Naive thymus-derived CD4-positive, alpha-beta T cell (primary cell): ENCODE measurements around the gene ITGB4. TPM values are rescaled to one million over a fixed set of nuclear protein-coding genes. Genes with fewer than 3 reads are reported as not detected.

Experiments used
- ATAC-seq: fragments of 150-1000 bp; cut with Tn5 transposase; 2 replicates; pipeline ENCODE4 v1.10.0; 2021; ENCODE audit warnings: mild to moderate bottlenecking, moderate library complexity
- CTCF ChIA-PET: fragments of 350-600 bp; sonication (Branson Sonifier 250); formaldehyde crosslinking; loops from one replicate; lab custom pipeline; 2021; ENCODE audit warnings: antibody characterized with exemption; lab: Charles Lee
- POLR2A ChIA-PET: fragments of 350-600 bp; sonication (Branson Sonifier 250); formaldehyde crosslinking; loops from one replicate; lab custom pipeline; 2021; ENCODE audit warnings: antibody characterized with exemption, inconsistent platforms; lab: Charles Lee
- DNase-seq, 9 donors: peaks; one replicate each; pipeline versions ENCODE4 v3.0.0 to v3.0.0-alpha.2; 2020 to 2022; ENCODE audit warnings: mixed read lengths in 1 of 9
- H3K27ac ChIP-seq: one replicate; pipeline ENCODE4 v1.7.0; 2013; ENCODE audit warnings: mild to moderate bottlenecking, low read depth, low read length, moderate library complexity
- H3K27me3 ChIP-seq, 2 donors: one replicate each; pipeline ENCODE4 v1.7.0; 2013; ENCODE audit warnings: low read length in 2 of 2, mild to moderate bottlenecking in 2 of 2, moderate library complexity in 2 of 2; ENCODE audit not compliant: control insufficient read depth in 2 of 2, insufficient read depth in 2 of 2
- H3K36me3 ChIP-seq, 3 experiments: 1 replicate in 2 of 3; 2 replicates in 1 of 3; pipeline ENCODE4 v1.7.0; 2013; ENCODE audit warnings: low read length in 3 of 3, mild to moderate bottlenecking in 3 of 3, moderate library complexity in 1 of 3; ENCODE audit not compliant: insufficient read depth in 3 of 3, control insufficient read depth in 2 of 3
- H3K4me1 ChIP-seq, 2 donors: one replicate each; pipeline ENCODE4 v1.7.0; 2013; ENCODE audit warnings: low read length in 2 of 2, mild to moderate bottlenecking in 2 of 2, moderate library complexity in 1 of 2; ENCODE audit not compliant: control insufficient read depth in 2 of 2, insufficient read depth in 2 of 2
- H3K4me3 ChIP-seq: 2 replicates; pipeline ENCODE4 v1.7.0; 2013; ENCODE audit warnings: mild to moderate bottlenecking, low read length
- H3K9me3 ChIP-seq, 3 experiments: 1 replicate in 2 of 3; 2 replicates in 1 of 3; pipeline ENCODE4 v1.7.0; 2013; ENCODE audit warnings: low read length in 3 of 3; ENCODE audit not compliant: control insufficient read depth in 2 of 3
- H3K27ac Mint-ChIP-seq, 9 donors: one replicate each; pipeline ENCODE4 v1.8.0; 2020 to 2022; ENCODE audit warnings: mixed read lengths in 9 of 9, mild to moderate bottlenecking in 8 of 9, moderate library complexity in 5 of 9, inconsistent platforms in 2 of 9
- H3K27me3 Mint-ChIP-seq, 5 donors: one replicate each; pipeline ENCODE4 v1.8.0; 2021 to 2022; ENCODE audit warnings: mixed read lengths in 5 of 5, mild to moderate bottlenecking in 1 of 5
- H3K36me3 Mint-ChIP-seq, 5 donors: one replicate each; pipeline ENCODE4 v1.8.0; 2020 to 2022; ENCODE audit warnings: mixed read lengths in 5 of 5, mild to moderate bottlenecking in 3 of 5, inconsistent platforms in 1 of 5
- H3K4me1 Mint-ChIP-seq, 7 donors: one replicate each; pipeline ENCODE4 v1.8.0; 2020 to 2022; ENCODE audit warnings: mixed read lengths in 7 of 7, mild to moderate bottlenecking in 3 of 7, inconsistent platforms in 1 of 7
- H3K4me3 Mint-ChIP-seq, 10 donors: one replicate each; pipeline ENCODE4 v1.8.0; 2020 to 2022; ENCODE audit warnings: mild to moderate bottlenecking in 10 of 10, mixed read lengths in 10 of 10, moderate library complexity in 6 of 10, inconsistent platforms in 2 of 10
- H3K9me3 Mint-ChIP-seq, 11 donors: one replicate each; pipeline ENCODE4 v1.8.0; 2020 to 2022; ENCODE audit warnings: mixed read lengths in 11 of 11, mild to moderate bottlenecking in 4 of 11, inconsistent platforms in 1 of 11, moderate library complexity in 1 of 11
- intact Hi-C, 2 donors: fragments of 100-400 bp; cut with micrococcal nuclease; formaldehyde crosslinking; loops; one replicate each; pipeline ENCODE4 v1.15.1; 2023
- polyA plus RNA-seq, 2 donors: library from polyadenylated mRNA; unstranded; fragments of 300-500 nt; fragmentation: Illumina TruSeq; gene quantifications; one replicate each; pipeline ENCODE4 v1.2.3, GENCODE V29; 2021
- total RNA-seq, 6 experiments: library from RNA in 5 of 6; stranded (reverse) in 5 of 6; gene quantifications; 1 replicate in 5 of 6; 2 replicates in 1 of 6; pipeline ENCODE4 v1.2.3 and lab custom pipeline; 2021 to 2026

The ITGB4 gene
- total and polyA plus RNA-seq, 7 experiments from 2014 or later: 0.09 to 1.8 (median 0.77) TPM

- H3K9me3 ChIP-seq: no peaks in the 10 kb centered on the region
- H3K4me1 ChIP-seq: no peaks in the 10 kb centered on the region
- H3K4me1 Mint-ChIP-seq: peaks cover 6 to 32% (median 26%) of the 10 kb centered on the region in 7 donors
- H3K27me3 Mint-ChIP-seq: no peaks in the 10 kb centered on the region
- H3K27ac Mint-ChIP-seq: peak overlapping the region in 1 of 9 donors; percentile 36
- peaks cover 0 to 24% (median 0%) of the 10 kb centered on the region in 5 donors for H3K36me3 Mint-ChIP-seq
- no peaks in the 10 kb centered on the region for H3K27me3 ChIP-seq
- ATAC-seq: no peak
- no peak overlapping the region for H3K4me3 Mint-ChIP-seq
- intact Hi-C loops: no loop called here
- POLR2A ChIA-PET: interaction anchor here (0.6 to 0.9 kb wide), 4 partner anchors 57 to 1054 kb away, joined by 3 to 4 read pairs (median 3); no protein-coding TSS in a partner anchor
- H3K27ac ChIP-seq: no peak overlapping the region
- no peaks in the 10 kb centered on the region for H3K9me3 Mint-ChIP-seq
- no peak for DNase-seq
- peaks cover 0 to 49% (median 13%) of the 10 kb centered on the region in 3 experiments for H3K36me3 ChIP-seq
- CTCF ChIA-PET: interaction anchor here (0.6 to 1.5 kb wide), 3 partner anchors 72 to 1754 kb away, joined by 3 to 6 read pairs (median 3); no protein-coding TSS in a partner anchor
- H3K4me3 ChIP-seq: no peak overlapping the region
Measured at GRCh38 chr17:75681289-75681688, 40.0 kb upstream of the ITGB4 start.

- intact Hi-C loops: no loop called here
- Histone ChIP-seq H3K4me1 (peaks cover 0 to 10% of the 10 kb centered on the region in 2 donors), H3K27me3 (no peaks in the 10 kb centered on the region), H3K36me3 (peaks cover 0 to 37% (median 10%) of the 10 kb centered on the region in 3 experiments), H3K4me3 (no peak overlapping the region), H3K9me3 (no peaks in the 10 kb centered on the region), H3K27ac (no peak overlapping the region)
- ChIA-PET CTCF (interaction anchor here (0.6 to 1.6 kb wide), 4 partner anchors 9 to 426 kb away, joined by 3 to 6 read pairs (median 3); no protein-coding TSS in a partner anchor), POLR2A (interaction anchor here (0.8 to 1.3 kb wide), 2 partner anchors 8 to 17 kb away, joined by 4 read pairs; partner anchors contain the start of gene RECQL5)
- Mint-ChIP-seq H3K27me3 (no peaks in the 10 kb centered on the region), H3K27ac (peak overlapping the region in 1 of 9 donors; percentile 13), H3K9me3 (no peaks in the 10 kb centered on the region), H3K36me3 (peaks cover 0 to 21% (median 0%) of the 10 kb centered on the region in 5 donors), H3K4me3 (no peak overlapping the region), H3K4me1 (peaks cover 17 to 48% (median 43%) of the 10 kb centered on the region in 7 donors)
- DNase-seq (no peak), ATAC-seq (no peak)
Measured at GRCh38 chr17:75683583-75683982, 37.7 kb upstream of the ITGB4 start.

- ATAC-seq (no peak), DNase-seq (no peak)
- no peaks in the 10 kb centered on the region for H3K9me3 Mint-ChIP-seq
- no peak overlapping the region for H3K4me3 Mint-ChIP-seq
- H3K36me3 ChIP-seq: peaks cover 0 to 34% (median 8%) of the 10 kb centered on the region in 3 experiments
- H3K9me3 ChIP-seq: no peaks in the 10 kb centered on the region
- intact Hi-C loops: no loop called here
- H3K27me3 ChIP-seq: no peaks in the 10 kb centered on the region
- H3K4me3 ChIP-seq: no peak overlapping the region
- H3K4me1 Mint-ChIP-seq: peaks cover 23 to 55% (median 50%) of the 10 kb centered on the region in 7 donors
- H3K27ac Mint-ChIP-seq: peak overlapping the region in 2 of 9 donors; percentile 19 to 26
- no peaks in the 10 kb centered on the region for H3K27me3 Mint-ChIP-seq
- ChIA-PET POLR2A (interaction anchor here (1.3 kb wide), 1 partner anchor 18 kb away, joined by 4 read pairs; the partner anchor contains the start of gene RECQL5), CTCF (interaction anchor here (0.6 to 1.6 kb wide), 4 partner anchors 9 to 426 kb away, joined by 3 to 6 read pairs (median 3); no protein-coding TSS in a partner anchor)
- peaks cover 0 to 19% (median 0%) of the 10 kb centered on the region in 5 donors for H3K36me3 Mint-ChIP-seq
- H3K27ac ChIP-seq: no peak overlapping the region
- H3K4me1 ChIP-seq: peaks cover 0 to 16% of the 10 kb centered on the region in 2 donors
Measured at GRCh38 chr17:75684249-75684648, 37.0 kb upstream of the ITGB4 start.

GRCh38 chr17:75684924-75685323, 36.3 kb upstream of the ITGB4 start:
- no peaks in the 10 kb centered on the region for H3K9me3 ChIP-seq
- CTCF ChIA-PET: interaction anchor here (0.6 to 1.6 kb wide), 3 partner anchors 12 to 51 kb away, joined by 3 to 6 read pairs (median 3); no protein-coding TSS in a partner anchor
- peaks cover 0 to 27% (median 6%) of the 10 kb centered on the region in 3 experiments for H3K36me3 ChIP-seq
- H3K4me1 ChIP-seq: peaks cover 0 to 21% of the 10 kb centered on the region in 2 donors
- ATAC-seq: no peak
- peaks cover 30 to 59% (median 56%) of the 10 kb centered on the region in 7 donors for H3K4me1 Mint-ChIP-seq
- intact Hi-C loops: no loop called here
- H3K36me3 Mint-ChIP-seq: peaks cover 0 to 16% (median 0%) of the 10 kb centered on the region in 5 donors
- no peak overlapping the region for H3K4me3 Mint-ChIP-seq
- peak overlapping the region in 1 of 9 donors; percentile 25 for H3K27ac Mint-ChIP-seq
- H3K9me3 Mint-ChIP-seq: no peaks in the 10 kb centered on the region
- DNase-seq: no peak
- H3K27ac ChIP-seq: no peak overlapping the region
- H3K27me3 Mint-ChIP-seq: no peaks in the 10 kb centered on the region
- H3K27me3 ChIP-seq: no peaks in the 10 kb centered on the region
- POLR2A ChIA-PET: no interaction called here
- H3K4me3 ChIP-seq: no peak overlapping the region

- Mint-ChIP-seq H3K9me3 (no peaks in the 10 kb centered on the region), H3K4me1 (peaks cover 32 to 62% (median 56%) of the 10 kb centered on the region in 7 donors), H3K4me3 (no peak overlapping the region), H3K27me3 (no peaks in the 10 kb centered on the region), H3K36me3 (peaks cover 0 to 15% (median 0%) of the 10 kb centered on the region in 5 donors), H3K27ac (peak overlapping the region in 3 of 9 donors; percentile 12 to 45 (median 13))
- peaks cover 0 to 22% (median 3%) of the 10 kb centered on the region in 3 experiments for H3K36me3 ChIP-seq
- ATAC-seq (no peak), DNase-seq (no peak)
- H3K27me3 ChIP-seq: no peaks in the 10 kb centered on the region
- no peak overlapping the region for H3K27ac ChIP-seq
- H3K4me3 ChIP-seq: no peak overlapping the region
- intact Hi-C loops: no loop called here
- peaks cover 0 to 27% of the 10 kb centered on the region in 2 donors for H3K4me1 ChIP-seq
- no peaks in the 10 kb centered on the region for H3K9me3 ChIP-seq
- ChIA-PET POLR2A (no interaction called here), CTCF (no interaction called here)
Measured at GRCh38 chr17:75685499-75685898, 35.8 kb upstream of the ITGB4 start.

- H3K27me3 ChIP-seq: no peaks in the 10 kb centered on the region
- intact Hi-C loops: loop anchor here in 1 of 2 donors (2.0 kb wide), 1 partner anchor 14 kb away; no protein-coding TSS in a partner anchor
- H3K4me1 ChIP-seq: peaks cover 0 to 31% of the 10 kb centered on the region in 2 donors
- Mint-ChIP-seq H3K4me3 (peak overlapping the region in 8 of 10 donors; percentile 28 to 83 (median 54)), H3K9me3 (no peaks in the 10 kb centered on the region), H3K4me1 (peaks cover 39 to 81% (median 67%) of the 10 kb centered on the region in 7 donors), H3K27ac (peak overlapping the region; percentile 78 to 95 (median 93)), H3K36me3 (peaks cover 0 to 18% (median 4%) of the 10 kb centered on the region in 5 donors), H3K27me3 (no peaks in the 10 kb centered on the region)
- no peak overlapping the region for H3K4me3 ChIP-seq
- DNase-seq (no peak), ATAC-seq (peak; percentile 47)
- H3K36me3 ChIP-seq: peaks cover 0 to 36% (median 0%) of the 10 kb centered on the region in 3 experiments
- ChIA-PET POLR2A (no interaction called here), CTCF (interaction anchor here (0.6 to 2.5 kb wide), 4 partner anchors 13 to 76 kb away, joined by 3 to 16 read pairs (median 10); partner anchors contain the start of gene ITGB4)
- peak overlapping the region; percentile 69 for H3K27ac ChIP-seq
- H3K9me3 ChIP-seq: no peaks in the 10 kb centered on the region
Measured at GRCh38 chr17:75688209-75688825, 32.9 kb upstream of the ITGB4 start.
